ENCODE results near the gene HNRNPA3. TPM values are rescaled to one million over a fixed set of nuclear protein-coding genes. Genes with fewer than 3 reads are reported as not detected.

Gene HNRNPA3
- total and polyA plus RNA-seq, 2 of the 13 experiments (the other 11 are each of a cell fraction or from before 2014, with no cell fraction given) = 73.3 to 97.7 TPM

GRCh38 chr2:177265824-177266817, 53.5 kb downstream of the HNRNPA3 start (continued):
- no peak for TF ChIP-seq ZNF775 (CRISPR knock-in tag; IDR thresholded peaks at IDR 0.05; ENCODE audit: borderline replicate concordance)
- no peak for TF ChIP-seq DR1 (CRISPR knock-in tag; IDR thresholded peaks at IDR 0.05)
- no peak; a peak in 1 of 4 replicates for TF ChIP-seq KLF16 (CRISPR knock-in tag; IDR thresholded peaks at IDR 0.05)
- no peak for TF ChIP-seq ZNF263 (CRISPR knock-in tag; IDR thresholded peaks at IDR 0.05)
- TF ChIP-seq JUND (CRISPR knock-in tag; IDR thresholded peaks at IDR 0.05) = no peak
- no peak for TF ChIP-seq ZBTB2 (CRISPR knock-in tag; IDR thresholded peaks at IDR 0.05; ENCODE audit: low read depth)
- TF ChIP-seq NFE2L2 (IDR thresholded peaks at IDR 0.05; ENCODE audit: low read length) = no peak
- no peak for TF ChIP-seq IKZF5 (CRISPR knock-in tag; IDR thresholded peaks at IDR 0.05)
- TF ChIP-seq ZNF558 (CRISPR knock-in tag; IDR thresholded peaks at IDR 0.05; ENCODE audit: borderline replicate concordance) = no peak
- TF ChIP-seq ZMAT3 (CRISPR knock-in tag; conservative IDR thresholded peaks at IDR 0.05) = no peak
- TF ChIP-seq ZNF567 (CRISPR knock-in tag; IDR thresholded peaks at IDR 0.05; ENCODE audit: borderline replicate concordance) = no peak
- no peak for TF ChIP-seq ZFP90 (CRISPR knock-in tag; IDR thresholded peaks at IDR 0.05; ENCODE audit: borderline replicate concordance)
- TF ChIP-seq RAD51 (IDR thresholded peaks at IDR 0.05; ENCODE audit: borderline replicate concordance) = no peak
- TF ChIP-seq MBNL3 (CRISPR knock-in tag; conservative IDR thresholded peaks at IDR 0.05) = no peak
- no peak for TF ChIP-seq ZFP36 (IDR thresholded peaks at IDR 0.05; ENCODE audit: borderline replicate concordance, low read depth, low read length, partially characterized antibody)
- TF ChIP-seq TAF1 (CRISPR knock-in tag; IDR thresholded peaks at IDR 0.05) = no peak
- no peak for TF ChIP-seq NFIB (CRISPR knock-in tag; IDR thresholded peaks at IDR 0.05; ENCODE audit: borderline replicate concordance)
- TF ChIP-seq ZFP37 (CRISPR knock-in tag; IDR thresholded peaks at IDR 0.05; ENCODE audit: borderline replicate concordance) = no peak

Data from HepG2 (cell line).